ENCODE measurements around the gene MUC21.
"Not testable (repeated sequence)": the region's sequence is repeated elsewhere in the genome, so short reads cannot be mapped to it uniquely, and the experiment has no call there.

MUC21 gene

GRCh38 chr6:30964075-30964474 lies 19.4 kb upstream of the MUC21 start:
- H3K4me3 ChIP-seq (ENCODE audit: control insufficient read depth, low read depth, low read length) = no peak overlapping the region
- DNase-seq (ENCODE audit: low read depth) = no peak
- no peak for TF ChIP-seq CTCF (IDR thresholded peaks at IDR 0.05; ENCODE audit: control insufficient read depth, insufficient read depth, low read depth, low read length, missing control alignments)

- TF ChIP-seq CTCF (IDR thresholded peaks at IDR 0.05; ENCODE audit: control insufficient read depth, insufficient read depth, low read depth, low read length, missing control alignments) = no peak
- DNase-seq (ENCODE audit: low read depth) = no peak
- no peak overlapping the region for H3K4me3 ChIP-seq (ENCODE audit: control insufficient read depth, low read depth, low read length)
Observed at GRCh38 chr6:30965140-30965601, 18.3 kb upstream of the MUC21 start.

GRCh38 chr6:30966154-30966553 lies 17.4 kb upstream of the MUC21 start:
- H3K4me3 ChIP-seq (ENCODE audit: control insufficient read depth, low read depth, low read length) = no peak overlapping the region
- no peak for DNase-seq (ENCODE audit: low read depth)
- no peak for TF ChIP-seq CTCF (IDR thresholded peaks at IDR 0.05; ENCODE audit: control insufficient read depth, insufficient read depth, low read depth, low read length, missing control alignments)

- not testable (repeated sequence) for H3K4me3 ChIP-seq (ENCODE audit: control insufficient read depth, low read depth, low read length); DNase-seq (ENCODE audit: low read depth)
Observed at GRCh38 chr6:30969171-30969570, 14.3 kb upstream of the MUC21 start.

- TF ChIP-seq CTCF (IDR thresholded peaks at IDR 0.05; ENCODE audit: control insufficient read depth, insufficient read depth, low read depth, low read length, missing control alignments) = no peak
- no peak for DNase-seq (ENCODE audit: low read depth)
- H3K4me3 ChIP-seq (ENCODE audit: control insufficient read depth, low read depth, low read length) = no peak overlapping the region
Observed at GRCh38 chr6:30970946-30971345, 12.6 kb upstream of the MUC21 start.

GRCh38 chr6:30972816-30973215 lies 10.7 kb upstream of the MUC21 start:
- no peak for TF ChIP-seq CTCF (IDR thresholded peaks at IDR 0.05; ENCODE audit: control insufficient read depth, insufficient read depth, low read depth, low read length, missing control alignments)
- no peak for DNase-seq (ENCODE audit: low read depth)
- no peak overlapping the region for H3K4me3 ChIP-seq (ENCODE audit: control insufficient read depth, low read depth, low read length)

GRCh38 chr6:30974490-30975252 lies 8.8 kb upstream of the MUC21 start:
- H3K4me3 ChIP-seq (ENCODE audit: control insufficient read depth, low read depth, low read length) = no peak overlapping the region
- no peak for DNase-seq (ENCODE audit: low read depth)

More at GRCh38 chr6:30974490-30975252, 8.8 kb upstream of the MUC21 start:
- TF ChIP-seq CTCF (IDR thresholded peaks at IDR 0.05; ENCODE audit: control insufficient read depth, insufficient read depth, low read depth, low read length, missing control alignments) = no peak

Data from AG09309 (cell line).